Fibroblast of villous mesenchyme (primary cell): Measurements from ENCODE around the gene WNT11. TPM values are rescaled to one million over a fixed set of nuclear protein-coding genes. Genes with fewer than 3 reads are reported as not detected.

ENCODE experiments used
- DNase-seq: peaks from one replicate; pipeline ENCODE4 v3.0.0-alpha.2; 2010; ENCODE audit warnings: low read depth
- H3K4me3 ChIP-seq: 2 replicates; pipeline ENCODE4 v1.5.1; 2011; ENCODE audit warnings: low read depth, mild to moderate bottlenecking, low read length
- total RNA-seq: library from RNA; depleted of rRNA; stranded (reverse); fragments of >200 nt; gene quantifications from 2 replicates; pipeline ENCODE4 v1.2.3, GENCODE V29; 2012
- TF ChIP-seq, protein P1 (sequence below): IDR thresholded peaks from 2 replicates; pipeline ENCODE4 v1.5.1; 2012; ENCODE audit warnings: low read depth, mild to moderate bottlenecking, low read length; ENCODE audit not compliant: insufficient read depth

WNT11 gene
- total RNA-seq, 1 donor = not detected

DNA sequence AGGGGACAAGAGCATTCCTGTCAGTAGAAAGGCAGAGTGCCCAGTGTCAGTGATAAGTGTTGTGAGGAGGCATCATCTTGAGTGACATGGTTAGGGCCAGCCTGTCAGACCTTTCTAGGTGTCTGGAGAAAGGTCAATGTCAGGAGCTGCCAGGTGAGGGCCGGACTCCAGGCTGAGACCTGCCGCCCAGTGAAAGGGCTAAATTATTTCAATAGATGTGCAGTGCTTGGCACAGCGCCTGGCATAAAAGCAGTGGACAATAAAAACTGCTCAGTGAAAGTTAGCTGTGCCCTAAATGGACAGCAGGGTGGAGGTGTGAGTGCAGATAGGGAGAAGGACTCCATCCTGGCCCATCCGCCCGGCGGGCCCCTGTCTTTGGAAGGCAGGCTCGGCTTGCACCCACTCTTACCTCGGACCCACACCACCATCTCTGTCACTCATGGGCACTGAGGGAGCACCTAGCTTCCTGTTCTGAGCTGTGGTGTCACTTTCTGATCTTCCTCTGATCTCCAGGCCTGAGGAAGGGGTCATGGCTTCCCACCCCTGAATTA lies 23.5 kb upstream of the WNT11 start:
- no peak overlapping the region for H3K4me3 ChIP-seq
- TF ChIP-seq, protein P1, sequence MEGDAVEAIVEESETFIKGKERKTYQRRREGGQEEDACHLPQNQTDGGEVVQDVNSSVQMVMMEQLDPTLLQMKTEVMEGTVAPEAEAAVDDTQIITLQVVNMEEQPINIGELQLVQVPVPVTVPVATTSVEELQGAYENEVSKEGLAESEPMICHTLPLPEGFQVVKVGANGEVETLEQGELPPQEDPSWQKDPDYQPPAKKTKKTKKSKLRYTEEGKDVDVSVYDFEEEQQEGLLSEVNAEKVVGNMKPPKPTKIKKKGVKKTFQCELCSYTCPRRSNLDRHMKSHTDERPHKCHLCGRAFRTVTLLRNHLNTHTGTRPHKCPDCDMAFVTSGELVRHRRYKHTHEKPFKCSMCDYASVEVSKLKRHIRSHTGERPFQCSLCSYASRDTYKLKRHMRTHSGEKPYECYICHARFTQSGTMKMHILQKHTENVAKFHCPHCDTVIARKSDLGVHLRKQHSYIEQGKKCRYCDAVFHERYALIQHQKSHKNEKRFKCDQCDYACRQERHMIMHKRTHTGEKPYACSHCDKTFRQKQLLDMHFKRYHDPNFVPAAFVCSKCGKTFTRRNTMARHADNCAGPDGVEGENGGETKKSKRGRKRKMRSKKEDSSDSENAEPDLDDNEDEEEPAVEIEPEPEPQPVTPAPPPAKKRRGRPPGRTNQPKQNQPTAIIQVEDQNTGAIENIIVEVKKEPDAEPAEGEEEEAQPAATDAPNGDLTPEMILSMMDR = no peak
- DNase-seq = no peak

DNA sequence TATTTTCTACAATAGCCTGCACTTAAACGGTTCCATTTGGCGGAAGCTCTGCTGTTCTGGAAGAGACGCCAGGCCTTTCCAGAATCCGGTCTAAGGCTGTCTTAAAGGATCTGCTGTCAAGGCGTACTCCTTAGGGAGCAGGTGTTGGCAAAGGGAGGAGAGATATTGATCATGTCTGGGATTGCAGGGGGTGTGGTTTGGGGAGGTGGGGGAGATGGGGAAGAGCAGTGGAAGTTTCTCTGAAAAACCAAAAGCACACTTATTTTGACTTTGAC lies 22.5 kb upstream of the WNT11 start:
- TF ChIP-seq, protein P1 = no peak
- DNase-seq = no peak
- H3K4me3 ChIP-seq = no peak overlapping the region

DNA sequence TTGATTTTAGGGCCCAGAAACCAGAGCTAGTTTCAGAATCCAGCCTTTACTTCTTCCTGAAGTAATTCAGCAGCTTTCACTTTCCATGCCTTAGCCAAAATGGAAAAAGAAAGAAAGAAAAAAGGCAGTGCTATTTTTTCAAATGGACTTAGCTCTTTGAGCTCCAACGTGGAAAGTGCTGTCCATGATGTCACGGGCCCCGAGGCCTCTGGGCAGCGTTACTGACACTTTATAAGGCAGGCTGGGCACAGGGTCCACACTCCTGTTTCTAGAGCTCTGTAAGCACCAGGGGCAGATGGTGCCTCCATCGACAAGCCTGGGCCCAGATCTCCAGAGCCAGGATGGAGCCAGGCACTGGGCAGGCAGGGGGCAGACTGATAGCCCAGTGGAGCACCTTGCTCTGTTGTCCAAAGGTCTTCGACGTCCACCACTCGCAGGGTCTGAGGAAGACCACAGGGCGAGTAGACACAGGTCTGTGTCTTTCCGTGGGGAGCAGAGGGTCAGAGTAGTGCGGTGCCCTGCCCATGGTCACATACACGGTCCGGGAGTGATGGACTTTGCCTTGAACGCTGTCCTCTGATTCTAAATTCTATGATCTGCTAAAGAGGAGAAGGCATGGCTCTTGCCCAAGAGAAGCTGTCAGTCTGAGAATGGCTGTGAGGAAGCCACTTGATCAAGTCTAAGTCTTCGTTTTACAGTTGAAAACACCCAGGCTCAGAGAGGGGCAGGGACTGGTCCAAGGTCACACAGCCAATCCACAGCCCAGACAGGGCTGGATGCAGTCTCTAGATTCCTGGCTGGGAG lies 22.0 kb upstream of the WNT11 start:
- H3K4me3 ChIP-seq = no peak overlapping the region
- DNase-seq = no peak
- TF ChIP-seq, protein P1 = no peak

DNA sequence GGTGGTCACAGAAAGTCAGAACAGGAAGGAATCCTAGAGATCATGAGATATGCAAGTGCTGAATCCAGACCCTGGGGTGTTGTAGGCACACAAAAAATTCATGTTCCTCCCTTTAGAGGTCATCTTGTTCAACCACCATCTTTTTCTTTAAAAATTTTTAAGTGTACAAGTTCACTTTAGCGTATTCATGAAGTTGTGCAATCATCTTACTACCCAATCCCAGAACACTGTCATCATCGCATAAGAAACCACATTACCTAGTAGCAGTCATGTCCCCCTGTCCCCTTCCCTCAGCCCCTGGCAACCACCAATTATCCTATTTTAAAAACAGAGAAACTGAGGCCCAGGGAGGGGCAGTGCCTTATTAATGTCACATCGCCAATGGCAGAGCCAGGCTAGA lies 20.3 kb upstream of the WNT11 start:
- H3K4me3 ChIP-seq = no peak overlapping the region
- no peak for DNase-seq
- TF ChIP-seq, protein P1 = no peak

DNA sequence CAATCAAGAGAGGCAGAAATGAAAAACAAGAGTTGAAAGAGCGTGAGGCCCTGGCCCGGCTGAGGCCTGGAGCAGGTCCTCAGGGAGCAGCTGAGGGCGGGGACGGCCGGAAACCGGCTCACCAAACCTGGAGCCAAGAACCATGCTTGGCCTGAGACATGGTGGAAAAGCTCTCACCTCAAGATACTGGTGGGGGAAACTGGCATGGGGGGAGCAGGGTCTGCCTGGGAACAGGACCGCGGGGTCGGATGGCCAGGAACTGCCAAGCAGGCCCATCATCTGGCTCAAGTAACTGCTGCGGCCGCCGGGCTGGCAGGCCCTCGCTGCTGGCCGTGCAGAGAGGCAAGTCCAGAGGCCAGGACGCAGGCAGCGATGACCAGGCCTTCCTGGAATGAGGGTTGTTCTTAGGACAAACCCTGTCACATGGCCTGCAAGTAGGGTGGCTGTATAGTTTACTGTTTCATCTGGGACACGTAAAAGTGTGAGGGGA lies 18.9 kb upstream of the WNT11 start:
- DNase-seq = no peak
- no peak overlapping the region for H3K4me3 ChIP-seq

DNA sequence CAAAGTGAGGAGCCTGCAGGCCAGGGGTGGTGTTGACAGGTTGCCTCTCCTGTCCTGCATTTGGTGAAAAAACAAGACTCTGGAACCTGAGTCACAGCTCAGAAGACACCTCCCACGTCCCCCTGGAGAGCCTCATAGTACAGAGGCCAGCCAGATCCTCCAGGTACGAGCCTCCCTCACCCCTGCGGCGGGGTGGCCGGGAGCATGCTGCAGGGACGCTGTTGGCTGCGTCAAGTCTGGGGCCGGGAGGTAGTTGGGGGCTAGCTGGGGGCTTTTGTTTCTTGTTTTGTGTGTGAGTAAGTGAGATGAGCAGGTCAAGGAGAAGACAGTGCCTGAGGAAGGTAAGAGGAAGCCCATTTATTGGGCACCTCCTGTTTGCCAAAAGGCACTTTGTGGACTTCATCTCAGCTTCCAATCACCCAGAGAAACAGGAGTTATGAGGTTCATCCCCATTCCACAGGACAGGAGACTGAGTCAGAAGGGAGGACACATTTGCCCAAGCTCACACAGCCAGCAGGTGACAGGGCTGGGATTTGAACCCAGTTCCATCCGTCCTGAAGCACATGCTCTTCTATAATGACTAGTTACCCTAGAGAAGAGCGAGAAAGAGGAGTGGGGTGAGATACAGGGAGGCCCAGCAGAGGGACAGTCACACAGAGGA lies 18.3 kb upstream of the WNT11 start:
- no peak overlapping the region for H3K4me3 ChIP-seq
- no peak for DNase-seq
- TF ChIP-seq, protein P1 = no peak

More for the DNA sequence above, 18.9 kb upstream of the WNT11 start:
- TF ChIP-seq, protein P1 = no peak
